Activated CD8-positive, alpha-beta memory T cell treated with anti-CD3 and anti-CD28 coated beads for 24 hours (primary cell): Measurements from ENCODE around the gene SSU72.

Experiments
- DNase-seq: peaks from one replicate; pipeline ENCODE4 v3.0.0-alpha.2; 2020

SSU72 gene

DNA sequence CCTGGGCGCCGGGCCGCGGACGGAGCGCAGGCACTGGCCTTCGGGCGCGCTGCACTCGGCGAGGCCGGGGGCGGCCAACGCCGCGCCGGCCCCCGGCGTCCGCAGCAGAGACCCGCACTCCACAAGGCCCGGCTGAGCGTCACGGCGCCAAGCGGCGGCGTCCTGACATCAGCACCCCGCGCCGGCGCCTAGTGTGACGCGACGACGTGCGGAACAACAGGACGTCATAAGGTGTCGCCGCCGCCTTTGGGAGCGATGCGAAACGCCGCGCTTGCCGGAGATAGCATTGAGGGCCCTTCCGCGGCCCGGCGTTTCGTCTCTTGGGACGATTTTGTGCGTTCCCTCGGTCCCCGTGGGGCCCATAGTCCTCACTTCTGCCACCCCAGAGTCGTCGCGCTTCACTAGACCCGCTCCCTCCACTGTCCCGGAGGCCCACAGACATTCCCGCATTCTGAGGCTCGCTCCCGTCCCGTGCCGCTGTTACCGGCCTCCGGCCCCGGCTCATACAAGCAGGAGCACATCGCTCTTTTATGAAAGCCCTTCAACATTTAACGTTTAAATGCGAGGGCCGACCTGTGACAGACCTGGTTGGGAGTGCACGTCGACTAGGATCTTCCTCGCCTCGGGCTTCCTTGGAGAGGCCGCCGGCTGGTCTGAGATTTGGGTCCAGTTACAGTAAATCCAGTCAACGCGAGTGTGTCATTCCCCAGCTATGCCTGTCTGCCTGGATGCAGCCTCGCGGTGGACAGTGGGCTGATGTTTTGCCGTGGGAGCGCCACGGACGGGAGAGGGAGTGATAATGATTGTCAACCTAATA lies at the start of gene SSU72:
TSS of gene SSU72 (minus strand) at position 143 of the 817 bp plus-strand sequence. CDS start 306 bp downstream, outside the sequence.
- peak; percentile 95 for DNase-seq

DNA sequence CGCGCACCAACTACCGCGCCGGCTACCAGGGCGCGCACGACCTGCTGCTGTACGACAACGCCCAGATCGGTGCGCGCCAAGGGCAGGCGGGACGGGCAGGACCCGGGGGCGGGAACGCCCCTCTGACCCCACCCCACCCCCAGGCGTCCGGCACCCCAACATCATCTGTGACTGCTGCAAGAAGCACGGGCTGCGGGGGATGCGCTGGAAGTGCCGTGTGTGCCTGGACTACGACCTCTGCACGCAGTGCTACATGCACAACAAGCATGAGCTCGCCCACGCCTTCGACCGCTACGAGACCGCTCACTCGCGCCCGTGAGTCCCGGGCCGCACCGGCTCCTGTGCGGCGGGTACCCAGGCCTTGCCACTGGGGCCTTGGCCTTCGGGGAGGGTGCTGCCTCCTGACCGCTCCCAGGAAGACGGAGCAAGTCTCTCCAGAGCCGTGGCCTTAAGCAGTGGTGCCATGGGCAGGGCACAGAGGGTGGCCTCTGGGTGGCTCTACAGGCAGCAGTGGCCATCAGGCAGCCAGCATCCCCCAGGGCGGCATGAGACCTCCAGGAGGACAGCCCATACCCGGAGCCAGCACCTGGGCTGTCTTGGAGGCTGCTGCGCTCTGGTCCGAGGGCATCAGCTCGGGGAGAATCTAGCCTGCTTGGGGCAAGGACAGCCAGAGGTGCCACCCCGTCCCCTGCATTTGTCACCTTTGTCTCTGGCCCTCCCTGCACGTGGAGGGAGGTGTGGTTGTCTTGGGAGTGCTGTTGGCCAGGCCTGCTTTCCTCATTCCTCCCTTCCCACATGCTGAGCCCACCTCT lies 49.2 kb upstream of the SSU72 start:
- DNase-seq = no peak

DNA sequence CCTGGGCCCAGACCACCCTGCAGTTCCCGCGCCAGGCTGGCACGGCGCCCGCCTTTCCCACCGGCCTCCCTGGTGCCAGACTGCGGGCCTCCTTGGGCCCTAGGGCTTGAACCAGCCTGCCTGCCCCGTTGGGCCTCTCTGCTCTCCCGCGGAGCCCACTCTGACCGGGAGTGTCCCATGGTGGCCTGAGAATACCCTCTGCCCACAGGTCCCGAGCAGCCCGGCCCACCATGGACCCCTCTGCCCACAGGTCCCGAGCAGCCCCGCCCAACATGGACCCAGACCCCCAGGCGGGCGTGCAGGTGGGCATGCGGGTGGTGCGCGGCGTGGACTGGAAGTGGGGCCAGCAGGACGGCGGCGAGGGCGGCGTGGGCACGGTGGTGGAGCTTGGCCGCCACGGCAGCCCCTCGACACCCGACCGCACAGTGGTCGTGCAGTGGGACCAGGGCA lies 48.5 kb upstream of the SSU72 start:
- DNase-seq = no peak

DNA sequence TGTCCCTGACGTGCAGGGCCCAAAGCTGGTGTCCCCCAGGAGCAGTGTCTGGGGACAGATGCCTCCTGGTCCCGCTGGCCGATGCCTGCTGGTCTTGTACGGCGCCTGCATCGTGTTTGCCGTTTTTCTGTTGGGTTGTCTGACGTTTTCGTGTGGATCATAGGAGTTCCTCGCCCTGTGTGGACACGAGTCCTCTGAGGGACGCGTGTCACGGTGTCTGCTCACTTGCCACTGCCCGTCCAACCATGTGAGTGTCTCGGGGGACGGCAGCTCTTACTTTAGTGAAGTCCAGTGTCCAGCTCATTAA lies 48.1 kb upstream of the SSU72 start:
- DNase-seq = no peak

DNA sequence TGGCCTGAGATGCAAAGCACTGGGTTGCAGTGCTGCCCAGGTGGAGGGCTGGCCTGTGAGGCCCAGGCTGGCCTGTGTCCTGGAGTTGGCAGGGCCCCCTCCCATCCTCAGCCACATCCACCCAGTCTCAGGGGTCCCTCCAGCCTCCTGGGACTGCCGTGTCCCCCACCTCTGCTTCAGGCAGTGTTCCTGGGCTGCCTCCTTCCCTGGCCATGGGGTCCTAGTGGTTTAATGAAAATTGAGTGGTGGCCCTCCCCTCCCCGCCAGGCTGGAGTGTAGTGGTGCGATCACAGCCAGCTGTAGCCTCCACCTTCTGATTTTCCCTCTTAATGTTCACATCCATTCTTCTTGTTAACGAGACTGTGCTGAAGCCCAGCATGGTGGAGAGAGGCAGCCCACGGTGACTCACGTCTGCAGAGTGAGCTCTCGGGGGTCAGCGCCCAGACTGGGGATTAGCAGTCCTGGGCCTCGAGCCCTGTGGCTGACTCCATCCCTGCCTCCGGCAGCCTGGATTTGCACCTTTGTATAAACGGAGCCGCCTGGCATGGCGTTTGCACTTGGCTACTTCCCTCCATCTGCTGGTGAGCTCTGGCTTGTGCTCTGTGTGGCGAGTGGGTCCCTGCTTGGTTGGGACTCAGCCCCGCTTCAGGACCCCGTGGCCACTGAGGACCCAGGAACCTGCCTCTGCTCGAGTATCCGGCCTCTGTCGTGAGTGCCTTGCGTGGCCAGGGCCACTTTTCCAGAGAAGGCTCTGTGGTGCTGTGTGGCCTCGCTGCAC lies 47.5 kb upstream of the SSU72 start:
- no peak for DNase-seq

DNA sequence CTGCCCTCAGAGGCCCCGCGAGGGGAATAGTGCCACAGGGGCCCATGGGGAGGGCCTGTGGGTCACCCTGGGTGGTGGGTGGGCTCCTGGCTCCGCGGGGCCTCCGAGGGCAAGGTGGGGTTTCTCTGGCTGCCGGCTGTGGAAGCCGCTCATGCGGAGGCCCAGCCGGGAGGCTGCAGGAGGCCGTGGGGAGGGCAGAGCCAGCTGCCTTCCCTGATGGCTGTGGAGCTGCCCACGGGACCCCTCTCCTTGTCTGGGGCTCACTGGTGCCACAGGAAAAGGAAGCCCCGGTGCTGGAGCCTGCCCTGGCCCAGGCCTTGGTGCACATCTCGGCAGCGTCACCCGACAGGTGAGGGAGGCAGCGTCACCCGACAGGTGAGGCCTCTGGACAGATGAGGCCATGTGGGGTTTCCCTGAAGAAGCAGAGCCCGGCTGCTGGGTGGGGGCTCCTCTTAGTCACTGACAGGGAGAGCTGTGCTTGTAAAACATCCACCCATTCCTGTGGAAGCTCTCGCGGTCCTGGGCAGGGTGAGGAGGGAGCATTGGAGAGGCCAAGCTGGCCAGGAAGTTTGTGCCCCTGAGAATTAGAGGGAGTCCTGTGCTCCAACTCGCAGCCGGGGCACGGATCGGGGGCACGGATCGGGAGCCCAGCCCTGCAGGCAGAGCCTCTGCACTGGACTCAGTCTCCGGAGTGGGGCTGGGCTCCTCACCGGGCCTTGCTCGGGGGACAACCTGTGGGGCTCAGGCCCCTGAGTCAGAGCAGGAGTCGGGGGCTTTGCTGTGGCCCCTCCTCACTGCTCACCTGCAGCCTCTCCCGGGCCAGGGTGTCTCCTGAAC lies 46.7 kb upstream of the SSU72 start:
- no peak for DNase-seq

DNA sequence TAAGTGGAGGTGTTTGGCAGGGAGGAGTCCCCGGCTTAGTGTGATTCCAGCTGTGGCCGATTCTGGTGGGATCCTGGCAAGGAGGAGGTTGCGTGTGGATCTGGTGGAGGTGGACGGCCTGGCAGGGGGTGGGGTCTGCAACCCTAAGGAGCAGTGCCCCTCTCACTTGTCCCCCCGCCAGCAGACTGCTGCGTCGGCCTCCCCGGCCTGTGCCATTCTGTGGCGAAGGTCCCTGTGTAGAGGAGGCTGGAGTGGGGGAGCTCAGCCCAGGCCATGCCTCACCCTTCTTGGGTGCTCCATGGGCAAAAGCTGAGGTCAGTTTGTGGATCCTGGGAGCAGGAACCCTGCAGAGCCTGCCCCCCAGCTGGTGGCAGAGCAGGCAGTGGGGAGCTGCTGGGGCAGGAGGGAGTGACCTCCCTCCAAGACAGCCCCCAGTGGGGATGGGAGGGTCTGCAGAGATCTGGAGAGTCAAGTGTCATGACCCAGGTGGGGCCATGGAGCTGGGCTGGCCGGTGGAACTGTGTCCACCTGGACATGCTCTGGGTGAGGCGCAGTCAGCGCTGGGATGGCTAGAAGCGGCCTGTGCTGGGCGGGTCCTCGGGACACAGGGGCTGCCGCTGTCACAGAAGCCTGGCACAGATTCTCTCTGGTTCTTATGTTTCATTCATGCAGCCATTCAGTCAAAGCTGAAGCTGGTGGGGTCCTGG lies 45.9 kb upstream of the SSU72 start:
- no peak for DNase-seq

DNA sequence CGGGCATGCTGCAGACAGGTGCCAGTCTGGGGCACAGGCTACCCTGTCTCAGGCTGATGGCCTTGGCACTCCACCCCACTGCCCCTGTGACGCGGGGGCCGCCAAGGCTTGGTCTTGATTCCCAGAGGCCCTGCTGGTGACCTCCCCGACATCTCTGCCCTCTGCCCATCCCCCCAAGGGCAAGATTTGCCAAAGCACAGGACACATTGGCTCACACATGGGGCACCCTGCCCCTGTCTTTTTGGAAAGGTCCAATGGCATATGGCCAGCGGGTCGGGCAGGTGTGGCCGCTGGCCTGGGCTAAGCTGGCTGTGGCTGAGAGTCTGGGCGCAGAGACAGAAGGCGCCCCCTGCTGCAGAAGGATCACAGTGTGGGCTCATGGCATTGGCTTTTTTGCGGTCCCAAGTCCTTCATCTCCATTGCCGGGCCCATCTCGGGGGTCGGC lies 45.3 kb upstream of the SSU72 start:
- no peak for DNase-seq

DNA sequence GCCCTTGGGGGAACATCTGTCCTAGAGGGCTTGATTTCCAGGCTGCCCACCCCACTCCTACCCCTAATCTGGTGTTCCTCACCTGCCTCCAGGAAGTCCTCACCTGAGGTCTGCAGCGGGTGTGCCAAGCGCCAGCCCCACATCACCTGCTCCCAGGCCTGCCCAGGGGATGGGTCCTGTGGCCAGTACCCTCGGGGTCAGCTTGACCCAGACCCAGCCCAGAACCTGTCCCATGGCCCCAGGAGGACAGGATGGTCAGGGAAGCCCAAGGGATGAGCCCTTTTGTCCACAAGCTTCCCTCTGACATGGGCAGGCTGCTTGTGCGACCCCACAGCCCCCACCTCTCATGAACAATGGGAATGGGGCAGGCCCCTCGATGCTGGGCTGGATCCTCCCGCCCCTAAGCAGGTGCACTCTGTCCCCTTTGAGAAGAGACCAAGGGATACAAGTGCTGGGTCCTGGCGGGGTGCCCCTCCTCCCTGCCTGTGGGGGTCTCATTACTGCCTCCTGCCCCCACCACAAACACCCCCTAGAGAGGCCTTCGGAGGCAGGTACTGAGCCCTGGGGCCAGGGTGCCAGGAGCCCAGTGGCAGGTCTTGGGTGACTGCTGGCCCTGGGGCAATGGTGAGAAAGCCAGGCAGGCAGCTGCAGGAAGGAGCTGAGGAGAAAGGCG lies 43.9 kb upstream of the SSU72 start:
- DNase-seq = no peak

DNA sequence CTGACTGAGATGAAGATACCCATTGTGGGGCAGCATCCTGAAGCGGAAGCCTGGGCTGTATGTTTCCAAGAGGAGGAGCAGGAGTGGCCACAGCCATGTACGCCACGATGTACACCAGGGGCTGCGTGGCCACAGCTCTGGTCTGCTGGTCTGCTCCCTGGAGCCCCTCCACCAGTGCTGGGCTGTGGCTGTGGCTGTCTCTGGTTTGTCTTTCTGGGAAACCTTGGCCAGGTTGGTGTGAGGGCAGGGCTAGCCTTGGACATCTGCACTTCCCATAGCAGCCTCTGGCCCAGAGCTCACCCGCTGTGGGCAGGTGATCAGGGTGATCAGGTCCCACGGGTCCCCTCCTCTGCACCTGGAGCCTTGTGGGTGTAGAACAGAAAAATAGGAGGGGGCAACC lies 43.3 kb upstream of the SSU72 start:
- no peak for DNase-seq

DNA sequence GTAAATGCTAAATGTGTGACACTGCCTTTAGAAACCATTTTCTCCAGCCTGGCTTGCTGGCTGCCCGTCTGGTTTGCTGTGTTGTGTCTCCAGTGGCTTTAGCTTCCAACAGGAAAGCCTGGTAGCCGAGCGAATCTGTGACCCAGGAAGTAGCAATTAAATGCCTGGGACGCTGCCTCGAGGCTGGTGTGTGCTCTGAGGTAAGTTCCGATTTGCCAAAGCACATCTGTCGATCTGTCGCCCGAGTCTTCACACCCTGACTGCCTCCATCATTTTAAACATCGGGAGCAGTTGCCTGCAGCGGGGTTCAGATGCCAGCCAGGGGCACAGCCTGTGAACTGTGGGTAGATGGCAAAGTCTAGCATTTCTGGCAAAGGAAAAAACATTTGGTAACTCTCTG lies 42.9 kb upstream of the SSU72 start:
- no peak for DNase-seq

DNA sequence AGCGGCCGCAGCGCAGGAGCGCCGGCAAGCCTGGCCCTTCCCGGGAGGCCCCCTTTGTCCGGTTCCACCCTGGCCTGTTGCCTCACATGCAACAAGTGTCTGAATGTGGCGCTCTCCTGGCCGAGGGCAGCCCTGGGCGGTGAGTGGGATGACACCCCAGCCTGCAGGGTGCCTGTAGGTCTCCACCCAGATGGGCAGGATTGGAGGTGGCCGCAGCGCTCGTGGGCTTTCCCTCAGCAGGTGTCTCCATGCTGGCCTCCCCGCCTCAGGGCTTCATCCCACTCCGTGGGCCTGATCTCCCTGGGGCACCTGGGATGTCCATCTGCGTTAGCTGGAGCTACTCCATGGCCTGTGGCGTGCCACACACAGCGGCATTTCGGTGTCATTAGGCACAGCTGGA lies 42.2 kb upstream of the SSU72 start:
- no peak for DNase-seq

DNA sequence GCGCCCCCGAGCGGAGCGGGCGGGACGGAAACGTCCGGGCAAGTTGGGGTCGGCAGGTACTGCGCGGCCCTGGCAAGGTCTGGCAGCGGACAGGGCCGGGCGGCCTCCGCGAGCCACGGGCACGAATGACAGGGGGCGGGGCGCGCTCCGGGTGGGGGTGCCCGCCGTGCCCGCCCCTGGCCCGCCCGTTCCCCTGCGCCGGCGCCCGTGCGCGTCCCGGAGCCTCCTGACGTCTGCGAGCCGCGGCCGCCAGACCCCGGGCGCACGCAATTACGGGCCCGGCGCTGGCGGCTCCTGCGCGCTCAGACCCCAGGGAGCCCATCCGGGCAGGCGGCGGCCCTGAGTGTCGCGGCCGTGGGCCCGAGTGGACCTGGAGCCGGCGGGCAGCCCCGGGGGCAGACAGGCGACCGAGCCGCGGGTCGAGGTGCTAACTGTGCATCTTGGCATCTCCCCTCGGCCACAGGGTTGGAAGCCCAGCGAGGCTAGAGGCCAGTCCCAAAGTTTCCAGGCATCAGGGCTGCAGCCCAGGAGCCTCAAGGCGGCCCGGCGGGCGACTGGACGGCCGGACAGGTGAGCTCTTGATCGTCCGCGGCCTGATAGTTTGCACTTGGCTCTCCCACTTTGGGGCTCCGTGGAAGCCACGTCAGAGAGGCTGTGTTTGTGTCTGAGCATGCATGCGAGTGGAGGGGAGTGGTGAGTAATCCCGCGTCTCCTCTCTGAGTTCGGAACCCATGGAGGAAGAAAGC lies 41.6 kb upstream of the SSU72 start:
- DNase-seq = no peak

DNA sequence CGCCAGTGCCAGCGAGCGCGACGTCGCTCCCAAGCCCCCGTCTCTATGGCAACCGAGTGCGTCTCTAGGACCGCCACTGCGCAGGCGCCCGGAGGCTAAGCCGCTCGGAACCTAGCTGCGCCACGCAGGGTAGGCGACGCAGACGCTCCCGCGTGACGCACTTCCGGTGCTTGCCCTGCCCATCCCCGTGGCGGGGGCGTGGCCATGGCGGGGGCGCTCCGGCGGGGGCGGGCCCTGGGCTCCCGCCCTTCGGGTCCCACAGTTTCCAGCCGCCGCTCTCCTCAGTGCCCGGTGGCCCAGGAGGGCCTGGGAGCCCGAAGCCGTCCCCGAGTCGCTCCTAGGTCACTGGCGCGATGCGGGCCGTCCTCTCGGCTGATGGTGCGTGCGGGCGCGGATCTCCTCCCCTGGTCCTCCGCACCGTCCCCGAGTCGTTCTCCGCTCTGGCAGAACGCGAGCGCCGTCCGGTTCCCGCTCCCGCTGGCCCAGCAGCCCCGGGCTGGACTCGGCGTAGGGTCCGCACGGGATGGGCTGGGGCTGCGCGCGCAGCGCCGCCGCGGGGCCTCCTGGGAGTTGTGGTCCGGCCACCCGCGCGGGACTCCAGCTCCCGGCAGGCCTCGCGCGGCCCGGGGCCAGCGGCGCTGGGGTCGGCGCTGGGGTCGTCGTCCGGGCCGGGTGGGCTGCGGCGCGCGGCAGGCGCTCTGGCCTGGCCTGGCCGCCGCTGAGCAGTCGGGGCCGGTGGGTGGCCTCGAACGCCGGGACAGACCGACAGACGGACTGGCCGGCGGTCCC lies 40.8 kb upstream of the SSU72 start, which contains the start of gene MIB2:
TSS of gene MIB2 (plus strand) at position 245 of the 789 bp plus-strand sequence. CDS start 7,953 bp downstream, outside the sequence.
- peak; percentile 98 for DNase-seq

DNA sequence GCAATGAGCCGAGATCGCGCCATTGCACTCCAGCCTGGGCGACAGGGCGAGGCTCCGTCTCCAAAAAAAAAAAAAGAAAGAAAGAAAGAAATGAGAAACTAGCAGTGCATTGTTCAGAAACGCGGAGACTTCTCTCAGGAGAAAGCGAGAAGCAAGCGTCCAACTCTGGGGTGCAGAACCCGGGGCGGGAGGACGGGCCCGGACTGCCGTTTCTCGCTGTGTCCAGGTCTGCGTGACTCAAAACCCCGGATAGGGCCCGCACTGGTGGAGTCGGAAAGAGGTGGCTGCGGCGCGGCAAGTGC lies 40.2 kb upstream of the SSU72 start:
- no peak for DNase-seq

DNA sequence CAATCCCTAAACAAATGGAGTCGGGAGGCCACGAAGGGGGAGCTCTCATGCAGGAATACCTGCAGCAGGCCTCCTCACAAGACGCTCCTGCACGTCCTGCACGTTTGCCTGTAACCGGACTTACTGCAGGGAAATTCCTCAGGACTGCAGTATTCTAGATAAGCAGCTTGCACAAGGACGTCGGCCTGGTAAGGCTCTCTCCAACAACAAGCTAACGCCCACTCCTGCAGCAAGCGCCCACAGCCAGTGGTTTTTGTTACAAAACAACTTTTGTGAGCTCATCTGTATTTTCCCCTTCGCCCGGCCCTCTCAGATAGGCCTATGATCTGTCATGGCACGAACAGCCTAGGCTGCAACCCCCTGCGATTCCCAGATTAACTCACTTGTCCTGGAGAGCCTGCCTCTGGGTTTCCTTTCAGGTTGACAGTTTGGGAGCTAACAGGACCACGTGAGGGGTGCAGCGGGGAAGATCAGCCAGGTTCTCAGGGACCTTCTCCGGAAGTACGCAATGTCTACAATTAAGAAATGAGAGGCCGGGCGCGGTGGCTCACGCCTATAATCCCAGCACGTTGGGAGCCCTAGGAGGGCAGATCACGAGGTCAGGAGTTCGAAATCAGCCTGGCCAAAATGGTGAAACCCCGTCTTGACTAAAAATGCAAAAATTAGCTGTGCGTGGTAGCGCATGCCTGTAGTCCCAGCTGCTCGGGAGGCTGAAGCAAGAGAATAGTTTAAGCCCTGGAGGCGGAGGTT lies 39.7 kb upstream of the SSU72 start:
- peak; percentile 80 for DNase-seq

DNA sequence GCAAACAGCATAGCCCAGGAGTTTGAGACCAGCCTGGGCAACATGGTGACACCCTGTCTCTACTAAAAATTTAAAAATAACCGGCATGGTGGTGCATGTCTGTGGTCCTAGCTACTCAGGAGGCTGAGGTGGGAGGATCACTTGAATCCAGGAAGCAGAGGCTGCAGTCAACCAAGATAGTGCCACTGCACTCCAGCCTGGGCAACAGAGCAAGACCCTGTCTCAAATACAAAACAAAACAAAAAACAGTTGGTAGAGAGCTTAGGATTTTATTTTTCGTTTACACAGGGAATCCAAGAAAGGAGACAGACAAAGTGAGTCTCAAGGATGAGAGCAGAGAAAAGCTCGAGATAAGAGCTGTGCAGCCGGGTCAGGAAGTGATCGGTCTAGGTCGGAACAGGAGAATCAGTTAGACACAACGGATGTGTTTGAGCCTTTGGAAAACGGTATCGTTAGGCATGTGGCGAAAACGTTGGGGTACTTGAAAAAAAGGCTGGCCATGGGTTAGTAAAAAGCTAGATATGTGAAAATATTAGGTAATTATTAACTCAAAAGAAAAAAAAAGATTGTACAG lies 38.9 kb upstream of the SSU72 start:
- no peak for DNase-seq

DNA sequence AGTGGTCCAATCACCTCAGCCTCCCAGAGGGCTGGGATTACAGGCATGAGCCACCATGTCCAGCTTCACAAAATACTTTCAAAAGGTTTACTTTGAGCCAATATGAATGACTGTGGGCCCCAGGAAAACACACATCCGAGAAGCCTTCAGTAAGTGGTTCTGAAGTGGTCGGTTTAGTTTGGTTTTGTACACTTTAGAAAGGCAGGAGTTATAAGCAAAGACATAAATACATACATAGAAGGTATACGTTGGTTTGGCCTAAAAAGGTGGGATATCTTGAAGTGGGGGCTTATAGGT lies 37.4 kb upstream of the SSU72 start:
- no peak for DNase-seq

DNA sequence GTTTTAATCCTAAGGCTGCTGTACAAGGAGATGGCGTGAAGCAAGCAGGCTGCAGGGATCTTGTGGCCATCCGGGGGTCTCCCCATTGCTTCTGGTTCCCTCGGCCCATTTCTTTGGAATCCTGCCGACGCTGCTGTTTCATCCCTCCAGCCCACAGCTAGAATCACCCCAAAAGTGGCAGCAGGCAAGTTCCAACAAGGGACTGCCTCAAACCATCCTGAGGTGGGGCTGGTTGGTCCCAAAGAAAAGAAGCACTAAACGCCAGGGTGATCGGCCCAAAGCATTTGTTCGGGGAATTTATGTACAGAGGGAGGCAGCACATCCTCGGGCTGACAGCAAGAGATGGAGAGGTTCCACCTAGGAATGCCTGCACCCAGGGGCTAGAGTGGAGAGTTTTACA lies 36.1 kb upstream of the SSU72 start:
- DNase-seq = no peak
